HUES64 (cell line): ENCODE results near the gene GLIPR1.
"Not testable (repeated sequence)": the region's sequence is repeated elsewhere in the genome, so short reads cannot be mapped to it uniquely, and the experiment has no call there.

Experiments used
- H3K27ac ChIP-seq: 2 replicates; pipeline ENCODE4 v1.7.0; 2013; ENCODE audit warnings: low read depth, low read length, inconsistent platforms
- H3K27me3 ChIP-seq: 2 replicates; pipeline ENCODE4 v1.6.1; 2013; ENCODE audit warnings: mild to moderate bottlenecking, low read length; ENCODE audit not compliant: insufficient read depth
- H3K36me3 ChIP-seq: 2 replicates; pipeline ENCODE4 v1.6.1; 2013; ENCODE audit warnings: mild to moderate bottlenecking, low read length; ENCODE audit not compliant: insufficient read depth
- H3K4me1 ChIP-seq: 2 replicates; pipeline ENCODE4 v1.6.1; 2013; ENCODE audit warnings: mild to moderate bottlenecking, low read length, moderate library complexity; ENCODE audit not compliant: insufficient read depth
- H3K4me3 ChIP-seq: 2 replicates; pipeline ENCODE4 v1.5.1; 2013; ENCODE audit warnings: mild to moderate bottlenecking, low read length, moderate library complexity
- H3K9ac ChIP-seq: 2 replicates; pipeline ENCODE4 v1.6.1; 2013; ENCODE audit warnings: mild to moderate bottlenecking, low read depth, low read length
- H3K9me3 ChIP-seq: 2 replicates; pipeline ENCODE4 v1.6.1; 2013; ENCODE audit warnings: low read depth, low read length; ENCODE audit not compliant: insufficient read depth
- WGBS: fragments of 150-250, 120-280 bp; methylation state at CpG from one replicate; pipeline ENCODE4 v1.1.7; 2013; ENCODE audit warnings: missing lambda C conversion rate; 5-methylcytosine and 5-hydroxymethylcytosine counted together

GLIPR1 gene

DNA sequence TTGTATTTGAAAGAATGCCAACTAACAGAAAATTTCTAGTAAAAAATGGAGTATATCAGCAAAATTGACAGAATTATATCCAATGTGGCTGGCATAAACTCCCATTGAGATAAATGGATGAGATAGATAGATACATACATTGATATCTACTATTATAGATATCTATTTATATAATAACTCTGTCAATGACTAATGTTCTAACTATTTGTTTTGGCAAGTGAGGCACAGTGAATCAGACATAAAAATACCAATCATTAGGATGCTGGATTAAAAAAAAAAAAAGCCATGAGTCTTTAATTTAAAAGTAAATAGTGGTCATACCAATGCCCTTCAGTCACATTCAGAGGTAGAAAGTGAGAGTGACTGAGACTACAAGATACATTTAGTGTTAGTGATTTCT, 33.7 kb upstream of the GLIPR1 start:
- H3K4me3 ChIP-seq: no peak overlapping the region
- no peaks in the 10 kb centered on the region for H3K4me1 ChIP-seq
- no peaks in the 10 kb centered on the region for H3K9me3 ChIP-seq
- H3K9ac ChIP-seq: no peak overlapping the region
- no peak overlapping the region for H3K27ac ChIP-seq
- no peaks in the 10 kb centered on the region for H3K36me3 ChIP-seq
- H3K27me3 ChIP-seq: no peaks in the 10 kb centered on the region

DNA sequence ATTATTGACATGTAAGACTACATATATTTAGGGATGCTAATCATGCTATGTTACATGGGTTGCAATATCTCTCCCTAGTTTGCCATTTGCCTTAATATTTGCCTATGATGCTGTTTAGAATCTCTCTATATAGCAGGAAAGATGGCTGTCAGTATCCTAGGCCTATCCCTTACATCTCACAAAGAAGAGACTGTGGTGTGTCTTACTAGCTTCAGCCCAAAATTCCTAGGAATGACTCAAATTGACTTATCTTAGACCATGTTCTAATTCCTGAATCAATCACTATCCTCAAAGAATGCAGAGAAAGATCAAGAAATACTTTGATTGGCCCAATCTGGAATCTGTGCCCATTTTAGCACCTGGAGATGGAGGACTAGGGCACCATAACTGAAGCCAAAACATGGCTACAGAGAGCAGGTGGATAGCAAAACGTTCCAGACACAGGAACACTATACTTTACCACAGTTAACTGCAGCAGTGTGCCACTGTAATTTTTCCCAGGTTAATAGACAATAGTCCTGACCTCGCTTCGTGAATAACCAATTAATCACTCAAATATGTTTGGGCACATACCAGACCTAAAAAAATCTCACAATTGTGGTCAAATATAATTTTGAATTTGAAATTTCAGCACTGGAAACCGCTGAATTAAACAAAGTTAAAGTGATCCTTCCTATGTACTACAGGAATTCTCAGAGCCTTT, 32.7 kb upstream of the GLIPR1 start:
- WGBS: 94% methylated on average over 4 of the region's 4 CpGs
- Histone ChIP-seq H3K9ac (no peak overlapping the region), H3K27me3 (no peaks in the 10 kb centered on the region), H3K4me1 (no peaks in the 10 kb centered on the region), H3K36me3 (no peaks in the 10 kb centered on the region), H3K9me3 (no peaks in the 10 kb centered on the region), H3K27ac (no peak overlapping the region), H3K4me3 (no peak overlapping the region)

DNA sequence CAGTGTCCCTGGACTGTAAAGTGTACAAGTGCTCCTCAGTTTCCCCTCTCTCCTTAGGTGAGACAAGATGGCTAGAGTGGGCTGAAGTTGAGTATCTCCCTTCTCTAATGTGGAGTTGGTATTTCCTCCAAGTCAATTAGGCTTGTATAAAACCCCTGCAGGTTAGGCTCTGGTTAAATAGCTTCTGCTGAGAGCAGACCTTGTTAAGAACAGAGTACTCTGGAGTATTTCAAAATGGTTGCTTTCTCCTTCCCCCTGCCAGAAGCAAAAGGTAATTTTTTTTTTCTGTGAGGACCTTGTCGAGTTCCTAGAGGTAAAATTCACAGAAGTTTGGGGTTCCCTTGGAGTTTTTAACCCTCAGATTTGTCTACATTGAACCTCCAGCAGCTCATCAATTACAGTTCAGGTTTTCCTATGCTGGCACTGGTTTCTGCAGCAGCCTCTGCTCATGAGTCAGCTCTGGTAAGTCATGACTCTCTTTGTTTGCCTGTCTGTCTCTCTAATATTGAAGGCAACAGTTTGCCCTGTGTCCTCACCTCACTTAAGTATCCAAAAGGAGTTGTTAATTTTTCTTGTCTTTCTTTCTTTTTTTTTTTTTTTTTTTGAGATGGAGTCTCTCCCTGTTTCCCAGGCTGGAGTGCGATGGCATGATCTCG, 27.8 kb upstream of the GLIPR1 start:
- H3K9me3 ChIP-seq: peaks cover 14% of the 10 kb centered on the region
- H3K27me3 ChIP-seq: no peaks in the 10 kb centered on the region
- H3K4me1 ChIP-seq: no peaks in the 10 kb centered on the region
- no peaks in the 10 kb centered on the region for H3K36me3 ChIP-seq
- H3K9ac ChIP-seq: no peak overlapping the region
- WGBS: 88% methylated on average over 3 of the region's 3 CpGs
- no peak overlapping the region for H3K4me3 ChIP-seq
- no peak overlapping the region for H3K27ac ChIP-seq

DNA sequence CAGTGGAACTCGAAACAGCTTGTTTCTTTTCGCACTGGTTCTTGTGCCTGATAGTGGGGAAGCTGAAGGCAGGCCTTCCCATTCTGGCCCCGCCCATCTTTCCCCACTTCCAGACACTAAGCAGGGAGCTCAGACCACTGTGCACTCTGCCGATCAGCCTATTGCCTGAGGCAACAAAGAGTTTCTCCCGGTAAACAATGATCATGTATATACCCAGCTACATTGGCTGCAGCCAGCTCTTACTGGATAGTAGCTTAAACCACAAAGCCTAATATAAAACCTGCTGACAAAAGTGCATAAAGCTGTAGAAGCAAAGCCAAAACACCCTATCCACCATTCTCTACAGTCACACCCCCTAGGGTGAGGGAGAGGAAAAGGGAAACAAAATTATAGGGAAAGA, 24.7 kb upstream of the GLIPR1 start:
- H3K4me1 ChIP-seq: no peaks in the 10 kb centered on the region
- no peak overlapping the region for H3K4me3 ChIP-seq
- H3K9ac ChIP-seq: no peak overlapping the region
- H3K27ac ChIP-seq: no peak overlapping the region
- H3K36me3 ChIP-seq: no peaks in the 10 kb centered on the region
- WGBS: 94% methylated on average over 5 of the region's 5 CpGs
- H3K27me3 ChIP-seq: no peaks in the 10 kb centered on the region
- peaks cover 26% of the 10 kb centered on the region for H3K9me3 ChIP-seq

GRCh38 chr12:75457191-75457590, 23.4 kb upstream of the GLIPR1 start:
- peaks cover 26% of the 10 kb centered on the region for H3K9me3 ChIP-seq
- H3K4me3 ChIP-seq: no peak overlapping the region
- H3K27me3 ChIP-seq: no peaks in the 10 kb centered on the region
- 100% methylated on average over 1 of the region's 1 CpG for WGBS
- no peak overlapping the region for H3K9ac ChIP-seq
- H3K36me3 ChIP-seq: no peaks in the 10 kb centered on the region
- no peaks in the 10 kb centered on the region for H3K4me1 ChIP-seq
- no peak overlapping the region for H3K27ac ChIP-seq

DNA sequence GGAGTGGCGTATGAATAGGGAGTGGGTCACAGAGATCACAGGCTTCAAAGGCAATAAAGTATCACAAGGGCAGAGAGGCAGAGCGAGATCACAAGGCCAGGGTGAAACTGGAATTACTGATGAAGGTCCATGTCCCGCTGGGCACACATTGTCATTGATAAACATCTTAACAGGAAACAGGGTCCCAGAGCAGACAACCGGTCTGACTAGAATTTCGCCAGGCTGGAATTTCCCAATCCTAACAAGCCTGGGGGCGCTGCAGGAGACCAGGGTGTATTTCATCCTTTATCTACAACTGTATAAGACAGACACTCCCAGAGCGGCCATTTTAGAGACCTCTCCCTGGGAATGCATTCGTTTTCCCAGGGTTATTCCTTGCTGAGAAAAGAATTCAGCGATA, 22.7 kb upstream of the GLIPR1 start:
- WGBS: 90% methylated on average over 9 of the region's 9 CpGs
- H3K27ac ChIP-seq, H3K9ac ChIP-seq: not testable (repeated sequence)

GRCh38 chr12:75459755-75460154, 20.8 kb upstream of the GLIPR1 start:
- Histone ChIP-seq H3K9me3 (peaks cover 26% of the 10 kb centered on the region), H3K27me3 (no peaks in the 10 kb centered on the region), H3K4me3 (no peak overlapping the region), H3K4me1 (no peaks in the 10 kb centered on the region), H3K9ac (no peak overlapping the region), H3K27ac (no peak overlapping the region), H3K36me3 (no peaks in the 10 kb centered on the region)
- 97% methylated on average over 3 of the region's 3 CpGs for WGBS

More for the DNA sequence above, 22.7 kb upstream of the GLIPR1 start:
- H3K4me3 ChIP-seq, H3K36me3 ChIP-seq, H3K27me3 ChIP-seq, H3K4me1 ChIP-seq: not testable (repeated sequence)
- H3K9me3 ChIP-seq: peaks cover 26% of the 10 kb centered on the region

- H3K9me3 ChIP-seq: peaks cover 26% of the 10 kb centered on the region
- H3K27ac ChIP-seq: no peak overlapping the region
- no peak overlapping the region for H3K4me3 ChIP-seq
- no peak overlapping the region for H3K9ac ChIP-seq
- no peaks in the 10 kb centered on the region for H3K27me3 ChIP-seq
- no peaks in the 10 kb centered on the region for H3K4me1 ChIP-seq
- no peaks in the 10 kb centered on the region for H3K36me3 ChIP-seq
Measured at GRCh38 chr12:75460204-75460603, 20.4 kb upstream of the GLIPR1 start.

- H3K36me3 ChIP-seq: no peaks in the 10 kb centered on the region
- H3K27me3 ChIP-seq: no peaks in the 10 kb centered on the region
- WGBS: 94% methylated on average over 6 of the region's 6 CpGs
- H3K9me3 ChIP-seq: no peaks in the 10 kb centered on the region
- H3K4me1 ChIP-seq: no peaks in the 10 kb centered on the region; the same call in 1 of the 2 replicates
- H3K9ac ChIP-seq: no peak overlapping the region
- H3K27ac ChIP-seq: no peak overlapping the region
- H3K4me3 ChIP-seq: no peak overlapping the region
Measured at GRCh38 chr12:75471902-75472890, 8.4 kb upstream of the GLIPR1 start.

DNA sequence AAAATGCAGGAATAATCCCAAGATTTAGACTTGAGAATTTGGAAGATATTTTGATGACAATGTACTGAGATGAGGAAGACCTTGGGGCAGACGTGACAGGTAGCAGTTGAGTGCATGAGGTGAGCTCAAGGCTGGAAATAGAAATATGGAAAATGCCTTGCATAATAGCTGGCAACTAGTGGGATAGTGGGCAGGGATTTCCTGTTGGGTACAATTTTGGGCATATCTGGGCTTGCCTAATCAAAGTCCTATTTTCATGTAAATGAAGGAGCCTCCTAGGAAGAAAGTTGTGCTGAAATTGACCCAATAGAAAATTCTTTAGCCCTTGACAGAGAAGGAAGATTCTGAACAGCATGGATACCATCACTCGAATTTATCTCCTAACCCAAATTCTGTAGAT, 6.4 kb upstream of the GLIPR1 start:
- 91% methylated on average over 1 of the region's 2 CpGs for WGBS
- Histone ChIP-seq H3K9ac (no peak overlapping the region), H3K9me3 (no peaks in the 10 kb centered on the region), H3K4me1 (no peaks in the 10 kb centered on the region; the same call in 1 of the 2 replicates), H3K27ac (no peak overlapping the region), H3K4me3 (no peak overlapping the region), H3K27me3 (no peaks in the 10 kb centered on the region), H3K36me3 (no peaks in the 10 kb centered on the region)

DNA sequence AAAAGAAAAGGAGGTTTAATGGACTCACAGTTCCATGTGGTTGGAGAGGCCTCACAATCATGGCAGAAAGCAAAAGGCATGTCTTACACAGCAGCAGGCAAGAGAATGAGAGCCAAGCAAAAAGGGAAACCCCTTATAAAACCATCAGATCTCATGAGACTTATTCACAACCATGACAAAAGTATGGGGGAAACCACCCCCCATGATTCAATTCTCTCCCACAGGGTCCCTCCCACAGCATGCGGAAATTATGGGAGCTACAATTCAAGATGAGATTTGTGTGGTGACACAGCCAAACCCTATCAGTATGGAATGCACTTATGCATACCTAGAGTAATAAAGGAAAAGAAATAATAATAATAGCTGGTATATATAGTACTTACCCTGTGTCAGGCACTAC, 4.5 kb upstream of the GLIPR1 start:
- Histone ChIP-seq H3K9me3 (no peaks in the 10 kb centered on the region), H3K27me3 (no peaks in the 10 kb centered on the region), H3K27ac (no peak overlapping the region), H3K4me3 (no peak overlapping the region), H3K36me3 (no peaks in the 10 kb centered on the region), H3K9ac (no peak overlapping the region), H3K4me1 (peaks cover 4% of the 10 kb centered on the region)
- WGBS: 100% methylated on average over 1 of the region's 1 CpG
